GM21360 (cell line): ENCODE data around the gene CEACAM4.
"Not testable (repeated sequence)": the region's sequence is repeated elsewhere in the genome, so short reads cannot be mapped to it uniquely, and the experiment has no call there.

Experiments used
- ATAC-seq: cut with Tn5 transposase; IDR thresholded peaks from one replicate; pipeline ENCODE4 v1.9.1; 2021; ENCODE audit warnings: mild to moderate bottlenecking, moderate library complexity; ENCODE audit not compliant: unreplicated experiment

CEACAM4 gene

DNA sequence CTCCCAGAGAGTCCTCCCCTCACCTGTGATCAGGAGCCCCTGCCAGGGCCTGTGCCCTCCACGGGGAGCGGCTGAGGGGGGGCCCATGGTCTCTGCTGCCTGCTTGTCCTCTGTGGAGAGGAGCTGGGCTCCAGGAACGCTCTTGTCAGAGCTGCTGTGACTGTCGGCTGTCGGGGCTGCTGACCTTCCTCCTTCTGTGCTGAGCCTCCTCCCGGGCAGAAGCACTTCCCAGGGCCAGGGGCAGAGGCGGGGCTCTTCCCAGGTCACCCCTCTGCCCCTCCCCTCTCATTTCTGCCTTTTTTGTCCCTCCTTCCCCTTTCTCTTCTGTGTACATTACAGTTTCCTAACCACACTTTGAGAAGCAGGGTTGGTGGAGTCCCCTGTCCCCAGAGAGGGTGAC, at the start of gene CEACAM4:
Gene CEACAM4 (minus strand): TSS at position 198 of the 400 bp plus-strand sequence. CDS start 111 bp downstream, at position 87.
- no peak for ATAC-seq

- ATAC-seq, result no peak
These were observed 44.6 kb upstream of the CEACAM4 start for GRCh38 chr19:41671486-41671885.

DNA sequence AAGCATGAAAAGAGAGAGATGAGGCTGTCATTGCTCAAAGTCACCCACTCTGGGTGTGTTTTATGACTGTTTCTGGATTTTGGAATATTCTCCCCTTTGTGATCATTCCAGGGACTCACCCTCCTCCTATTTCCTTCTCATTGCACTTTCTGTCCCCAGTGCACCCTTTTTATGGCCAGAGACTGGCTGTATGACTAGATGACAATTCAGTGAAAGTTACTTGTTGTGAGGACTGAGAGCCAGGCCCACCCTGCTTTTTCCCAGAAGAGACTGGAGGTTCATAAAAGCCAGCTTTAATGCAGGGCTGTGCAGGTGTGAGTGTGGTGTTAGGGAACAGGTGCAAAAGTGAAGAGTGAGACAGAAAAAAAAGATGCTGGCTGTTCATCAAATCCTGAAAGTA, 43.9 kb upstream of the CEACAM4 start:
- no peak for ATAC-seq

- ATAC-seq, result no peak
These were observed 41.4 kb upstream of the CEACAM4 start for GRCh38 chr19:41668315-41668714.

GRCh38 chr19:41666075-41666474, 39.2 kb upstream of the CEACAM4 start:
- ATAC-seq, result no peak

DNA sequence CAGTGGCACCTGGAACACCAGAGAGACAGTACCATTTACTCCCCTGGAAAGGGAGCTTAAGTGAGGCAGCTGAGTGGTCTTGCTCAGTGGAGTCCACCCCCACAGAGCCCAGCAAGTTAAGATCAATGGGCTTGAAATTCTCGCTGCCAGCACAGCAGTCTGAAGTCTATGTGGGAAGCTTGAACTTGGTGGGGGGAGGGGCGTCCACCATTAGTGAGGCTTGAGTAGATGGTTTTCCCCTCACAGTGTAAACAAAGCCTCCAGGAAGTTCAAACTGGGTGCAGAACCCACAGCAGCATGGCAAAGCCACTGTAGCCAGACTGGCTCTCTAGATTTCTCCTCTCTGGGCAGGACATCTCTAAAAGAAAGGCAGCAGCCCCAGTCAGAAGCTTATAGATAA, 30.3 kb upstream of the CEACAM4 start:
- ATAC-seq, result no peak

- ATAC-seq, result not testable (repeated sequence)
These were observed 29.9 kb upstream of the CEACAM4 start for GRCh38 chr19:41656756-41657155.

- no peak for ATAC-seq
These were observed 25.4 kb upstream of the CEACAM4 start for GRCh38 chr19:41652250-41652649.

- no peak for ATAC-seq
These were observed 23.0 kb upstream of the CEACAM4 start for GRCh38 chr19:41649827-41650226.

DNA sequence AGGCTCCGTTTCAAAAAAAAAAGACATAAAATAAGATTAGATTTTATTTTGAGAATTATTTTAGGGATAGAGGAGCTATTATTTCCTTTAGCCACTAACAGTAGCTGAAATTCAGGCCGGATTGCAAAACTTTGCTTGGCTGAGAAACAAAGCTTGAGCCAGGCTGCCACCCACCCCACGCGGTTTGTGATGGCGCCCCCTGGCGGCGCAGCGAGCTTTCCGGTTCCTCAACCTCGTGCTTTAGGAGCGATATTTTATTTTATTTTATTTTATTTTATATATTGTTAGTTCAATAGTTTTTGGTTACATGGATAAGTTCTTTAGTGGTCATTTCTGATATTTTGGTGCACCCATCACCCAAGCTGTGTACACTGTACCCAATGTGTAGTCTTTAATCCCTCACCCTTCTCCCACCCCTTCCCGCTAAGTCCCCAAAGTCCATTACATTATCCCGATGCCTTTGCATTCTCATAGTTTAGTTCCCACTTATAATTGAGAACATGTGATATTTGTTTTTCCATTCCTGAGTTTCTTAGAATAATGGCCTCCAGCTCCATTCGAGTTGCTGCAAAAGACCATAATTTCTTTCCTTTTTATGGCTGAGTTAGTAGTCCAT, 19.8 kb upstream of the CEACAM4 start:
- ATAC-seq, result no peak

GRCh38 chr19:41641879-41642485, 15.1 kb upstream of the CEACAM4 start:
- ATAC-seq, result no peak

GRCh38 chr19:41638641-41639081, 11.8 kb upstream of the CEACAM4 start:
- no peak for ATAC-seq

DNA sequence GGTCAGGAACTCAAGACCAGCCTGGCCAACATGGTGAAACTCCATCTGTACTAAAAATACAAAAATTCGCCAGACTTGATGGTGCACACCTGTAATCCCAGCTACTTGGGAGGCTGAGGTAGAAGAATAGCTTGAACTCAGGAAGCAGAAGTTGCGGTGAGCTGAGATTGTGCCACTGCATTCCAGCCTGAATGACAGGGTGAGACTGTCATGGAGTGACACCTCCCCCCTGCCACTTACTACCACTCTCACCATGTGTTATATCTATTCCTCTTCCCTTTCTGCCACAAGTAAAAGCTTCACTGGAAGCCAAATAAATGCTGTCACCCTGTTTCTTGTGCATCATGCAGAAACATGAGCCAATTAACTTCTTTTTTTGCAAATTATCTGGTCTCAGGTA, 10.6 kb upstream of the CEACAM4 start:
- ATAC-seq, result no peak

GRCh38 chr19:41627966-41628675, 1.2 kb upstream of the CEACAM4 start:
- ATAC-seq, result no peak

DNA sequence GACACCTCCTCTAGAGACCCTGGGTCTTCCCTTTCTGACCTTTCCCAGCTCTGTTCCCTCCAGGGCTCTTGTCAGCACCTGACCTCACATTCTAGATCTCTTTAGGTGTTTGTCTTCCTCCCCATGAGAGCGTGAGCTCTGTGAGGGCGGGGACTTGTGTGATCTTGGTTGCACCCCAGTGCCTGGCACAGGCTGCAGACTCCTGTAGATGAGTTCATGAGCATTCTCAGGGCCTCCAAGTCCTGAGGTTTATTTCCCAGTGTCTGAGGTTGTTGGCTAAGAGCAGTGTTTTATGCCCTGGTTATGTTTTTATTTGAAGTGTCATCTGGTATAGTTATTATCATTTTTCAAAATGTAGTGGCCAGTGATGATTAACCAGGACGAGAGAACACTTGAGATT, 596 bp downstream of the CEACAM4 start:
- no peak for ATAC-seq

- no peak for ATAC-seq
These were observed 1.9 kb downstream of the CEACAM4 start for GRCh38 chr19:41624937-41625336.

- no peak for ATAC-seq
These were observed 2.4 kb downstream of the CEACAM4 start for GRCh38 chr19:41624515-41624914.

DNA sequence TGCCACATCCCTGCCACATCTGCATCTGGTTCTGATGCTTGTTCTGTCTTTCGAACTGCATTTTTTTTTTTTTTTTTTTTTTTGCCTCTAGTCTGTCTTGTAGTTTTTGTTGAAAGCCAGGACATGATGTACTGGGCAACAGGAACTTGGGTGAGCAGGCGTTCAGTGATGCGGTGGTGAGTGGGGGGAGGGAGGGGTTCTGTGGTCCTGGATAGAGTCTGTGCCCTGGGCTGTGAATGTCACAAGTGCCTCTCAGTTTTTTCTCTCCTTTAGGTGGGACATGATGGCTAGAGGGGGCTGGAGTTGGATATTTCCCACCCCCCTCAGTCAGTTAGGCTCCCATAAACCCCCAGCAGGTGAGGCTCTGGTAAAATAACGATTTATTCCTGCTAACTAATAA, 3.5 kb downstream of the CEACAM4 start:
- ATAC-seq, result no peak

- ATAC-seq, result no peak
These were observed 5.2 kb downstream of the CEACAM4 start for GRCh38 chr19:41621654-41622053.

GRCh38 chr19:41621226-41621625, 5.6 kb downstream of the CEACAM4 start:
- no peak for ATAC-seq

GRCh38 chr19:41620171-41620570, 6.7 kb downstream of the CEACAM4 start:
- no peak for ATAC-seq

GRCh38 chr19:41619018-41619556, 7.8 kb downstream of the CEACAM4 start:
- no peak for ATAC-seq
